ENCODE data around the gene MAJIN. TPM values are rescaled to one million over a fixed set of nuclear protein-coding genes. Genes with fewer than 3 reads are reported as not detected.

Gene MAJIN
- total and polyA plus RNA-seq, 9 of the 15 experiments (the other 6 are each of a cell fraction or from before 2014, with no cell fraction given) = 0.17 to 0.83 (median 0.24) TPM; not detected in 2

GRCh38 chr11:64888729-64889511 is 83.0 kb downstream of the MAJIN start (continued):
- TF ChIP-seq ATF6 (CRISPR knock-in tag; IDR thresholded peaks at IDR 0.05) (no peak), NFE2L1 (tag; IDR thresholded peaks at IDR 0.05; ENCODE audit: borderline replicate concordance, low read depth) (no peak), HMBOX1 (IDR thresholded peaks at IDR 0.05) (peak; percentile 82; the same call in 1 of the 2 replicates), TARDBP (IDR thresholded peaks at IDR 0.05) (peak; percentile 89; the same call in 1 of the 2 replicates), RBM39 (optimal IDR thresholded peaks at IDR 0.05; ENCODE audit: low read depth, low read length) (no peak), POLR2AphosphoS5 (IDR thresholded peaks at IDR 0.05; ENCODE audit: control insufficient read depth, insufficient read depth, low read depth, low read length) (peak; percentile 98), PRPF4 (IDR thresholded peaks at IDR 0.05; ENCODE audit: insufficient read depth, low read depth, low read length, poor library complexity, severe bottlenecking) (no peak), MAFF (IDR thresholded peaks at IDR 0.05; ENCODE audit: low read length) (no peak), MGA (IDR thresholded peaks at IDR 0.05) (no peak), PHF21A (IDR thresholded peaks at IDR 0.05; ENCODE audit: borderline replicate concordance, low read depth) (peak; percentile 87; the same call in 1 of the 2 replicates), HES1 (IDR thresholded peaks at IDR 0.05; ENCODE audit: low read depth) (peak; percentile 57; the same call in 1 of the 2 replicates)

Measured in K562 (cell line).